K562 (cell line): ENCODE results near the gene CBL. TPM values are rescaled to one million over a fixed set of nuclear protein-coding genes. Genes with fewer than 3 reads are reported as not detected.
A peak's percentile ranks its signal among the peaks of the same experiment; 100 is the strongest.

Experiments used
- ARNT ChIP-seq, 2 experiments: fragments of 450-650 bp; IDR thresholded peaks; 2 replicates each; pipeline ENCODE4 v1.6.1; 2016; ENCODE audit warnings: mild to moderate bottlenecking in 1 of 2
- CTBP1 ChIP-seq: fragments of 450-650 bp; IDR thresholded peaks from 2 replicates; pipeline ENCODE4 v1.6.1; 2016; ENCODE audit warnings: borderline replicate concordance
- FIP1L1 ChIP-seq: fragments of 200-400 bp; formaldehyde crosslinking; IDR thresholded peaks from 2 replicates; pipeline ENCODE4 v1.6.1; 2018; ENCODE audit warnings: mild to moderate bottlenecking, low read depth, low read length; ENCODE audit not compliant: poor library complexity, severe bottlenecking
- GTF2A2 ChIP-seq: IDR thresholded peaks from 2 replicates; pipeline ENCODE4 v1.6.1; 2016; ENCODE audit warnings: mild to moderate bottlenecking, missing genetic modification characterization, missing compliant biosample characterization
- HNRNPL ChIP-seq: fragments of 200-400 bp; formaldehyde crosslinking; IDR thresholded peaks from 2 replicates; pipeline ENCODE4 v1.6.1; 2017; ENCODE audit warnings: low read depth, mild to moderate bottlenecking, low read length
- PYGO2 ChIP-seq: fragments of 450-650 bp; IDR thresholded peaks from 2 replicates; pipeline ENCODE4 v1.6.1; 2016; ENCODE audit warnings: mild to moderate bottlenecking, missing genetic modification characterization, moderate library complexity, missing compliant biosample characterization
- RAD51 ChIP-seq: fragments of 450-650 bp; IDR thresholded peaks from 2 replicates; pipeline ENCODE4 v1.7.1; 2016; ENCODE audit warnings: low read depth, mild to moderate bottlenecking, borderline replicate concordance
- ZNF695 ChIP-seq: fragments of 450-650 bp; formaldehyde crosslinking; IDR thresholded peaks from 2 replicates; pipeline ENCODE4 v1.4.0; 2020; ENCODE audit warnings: mild to moderate bottlenecking, moderate library complexity
- ZNF830 ChIP-seq: fragments of 250-450 bp; sonication (Bioruptor Pico); IDR thresholded peaks from 2 replicates; pipeline ENCODE4 v1.5.0; 2021; ENCODE audit warnings: mild to moderate bottlenecking
- polyA plus RNA-seq, 8 experiments: library from polyadenylated mRNA; depleted of rRNA in 4 of 8; stranded (reverse) in 5 of 8; unstranded in 3 of 8; fragments of >200 nt; fragmentation: Nextera tagmentation in 2 of 8; fragmentation: Illumina TruSeq in 1 of 8; extraction: Ambion mirVana in 2 of 8; extraction: Trizol in 1 of 8; gene quantifications; 2 replicates each; pipeline versions ENCODE4 v1.2.1 to v1.2.3, GENCODE V29; 2011 to 2014; ENCODE audit warnings: inconsistent platforms in 1 of 8, missing spikeins in 1 of 8
- total RNA-seq, 7 experiments: library from RNA; depleted of rRNA in 6 of 7; stranded (reverse); fragments of >200 nt in 6 of 7; fragmentation: Illumina TruSeq in 2 of 7; extraction: Trizol in 2 of 7; gene quantifications; 2 replicates each; pipeline versions ENCODE4 v1.2.1 to v1.2.3, GENCODE V29; 2011 to 2021; ENCODE audit warnings: low replicate concordance in 1 of 7
- TF ChIP-seq, protein P1 (sequence below): fragments of 200-600 bp; sonication (generic); IDR thresholded peaks from one replicate; pipeline ENCODE4 v1.6.1; 2012; ENCODE audit warnings: mild to moderate bottlenecking, low read depth, low read length, inconsistent platforms
- TF ChIP-seq, protein P2 (sequence below): fragments of 250-450 bp; sonication (Bioruptor Pico); IDR thresholded peaks from 2 replicates; pipeline ENCODE4 v1.5.0; 2020; ENCODE audit warnings: mild to moderate bottlenecking
- TF ChIP-seq, protein P3 (sequence below), 2 experiments: fragments of 450-650 bp; conservative IDR thresholded peaks; 2 replicates each; pipeline ENCODE4 v1.6.1; 2017; ENCODE audit warnings: mild to moderate bottlenecking in 2 of 2, moderate library complexity in 2 of 2

CBL gene
- total and polyA plus RNA-seq, 9 of the 15 experiments (the other 6 are each of a cell fraction or from before 2014, with no cell fraction given): 3.2 to 24.9 (median 9.9) TPM

DNA sequence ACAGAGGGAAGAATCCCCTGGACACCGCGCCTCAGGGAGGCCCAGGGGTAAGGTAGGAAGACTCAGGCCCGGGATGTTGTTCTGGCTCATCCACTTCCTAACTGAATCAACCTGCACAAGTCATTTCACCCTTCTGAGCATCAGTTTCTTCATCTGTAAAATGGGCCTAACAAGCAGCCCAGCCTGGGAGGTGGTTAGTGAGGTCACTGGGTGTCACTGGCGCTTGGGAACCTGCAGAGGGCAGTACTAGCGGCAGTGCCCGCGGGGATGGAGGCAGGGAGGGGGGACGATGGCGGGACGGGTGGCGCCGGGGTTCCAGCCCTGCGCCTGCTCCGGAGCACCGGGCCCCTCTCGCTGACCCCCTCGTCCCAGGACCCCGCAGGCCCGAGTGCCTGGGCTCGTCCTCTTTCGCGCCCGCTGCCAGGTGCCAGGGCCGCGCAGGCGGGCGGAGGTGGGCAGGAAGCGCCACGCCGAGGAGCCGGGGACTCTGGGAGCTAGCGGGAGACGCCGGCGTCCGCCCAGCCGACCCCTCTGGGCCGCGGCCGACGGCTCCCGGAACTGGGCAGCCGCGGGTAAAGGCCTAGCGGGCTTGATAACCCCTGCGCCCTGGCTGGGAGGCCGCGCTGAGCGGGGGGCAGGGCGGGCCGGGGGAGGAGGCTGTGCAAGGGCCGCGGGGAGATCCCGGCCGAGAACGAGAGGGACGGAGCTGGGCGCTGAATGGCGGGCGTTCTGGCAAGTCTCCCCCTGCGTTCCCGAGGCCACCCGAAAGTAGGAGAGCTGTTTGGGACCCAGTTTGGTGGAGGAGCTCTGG is 37.5 kb upstream of the CBL start, which contains the start of gene NLRX1 (continued):
- TF ChIP-seq, protein P1, sequence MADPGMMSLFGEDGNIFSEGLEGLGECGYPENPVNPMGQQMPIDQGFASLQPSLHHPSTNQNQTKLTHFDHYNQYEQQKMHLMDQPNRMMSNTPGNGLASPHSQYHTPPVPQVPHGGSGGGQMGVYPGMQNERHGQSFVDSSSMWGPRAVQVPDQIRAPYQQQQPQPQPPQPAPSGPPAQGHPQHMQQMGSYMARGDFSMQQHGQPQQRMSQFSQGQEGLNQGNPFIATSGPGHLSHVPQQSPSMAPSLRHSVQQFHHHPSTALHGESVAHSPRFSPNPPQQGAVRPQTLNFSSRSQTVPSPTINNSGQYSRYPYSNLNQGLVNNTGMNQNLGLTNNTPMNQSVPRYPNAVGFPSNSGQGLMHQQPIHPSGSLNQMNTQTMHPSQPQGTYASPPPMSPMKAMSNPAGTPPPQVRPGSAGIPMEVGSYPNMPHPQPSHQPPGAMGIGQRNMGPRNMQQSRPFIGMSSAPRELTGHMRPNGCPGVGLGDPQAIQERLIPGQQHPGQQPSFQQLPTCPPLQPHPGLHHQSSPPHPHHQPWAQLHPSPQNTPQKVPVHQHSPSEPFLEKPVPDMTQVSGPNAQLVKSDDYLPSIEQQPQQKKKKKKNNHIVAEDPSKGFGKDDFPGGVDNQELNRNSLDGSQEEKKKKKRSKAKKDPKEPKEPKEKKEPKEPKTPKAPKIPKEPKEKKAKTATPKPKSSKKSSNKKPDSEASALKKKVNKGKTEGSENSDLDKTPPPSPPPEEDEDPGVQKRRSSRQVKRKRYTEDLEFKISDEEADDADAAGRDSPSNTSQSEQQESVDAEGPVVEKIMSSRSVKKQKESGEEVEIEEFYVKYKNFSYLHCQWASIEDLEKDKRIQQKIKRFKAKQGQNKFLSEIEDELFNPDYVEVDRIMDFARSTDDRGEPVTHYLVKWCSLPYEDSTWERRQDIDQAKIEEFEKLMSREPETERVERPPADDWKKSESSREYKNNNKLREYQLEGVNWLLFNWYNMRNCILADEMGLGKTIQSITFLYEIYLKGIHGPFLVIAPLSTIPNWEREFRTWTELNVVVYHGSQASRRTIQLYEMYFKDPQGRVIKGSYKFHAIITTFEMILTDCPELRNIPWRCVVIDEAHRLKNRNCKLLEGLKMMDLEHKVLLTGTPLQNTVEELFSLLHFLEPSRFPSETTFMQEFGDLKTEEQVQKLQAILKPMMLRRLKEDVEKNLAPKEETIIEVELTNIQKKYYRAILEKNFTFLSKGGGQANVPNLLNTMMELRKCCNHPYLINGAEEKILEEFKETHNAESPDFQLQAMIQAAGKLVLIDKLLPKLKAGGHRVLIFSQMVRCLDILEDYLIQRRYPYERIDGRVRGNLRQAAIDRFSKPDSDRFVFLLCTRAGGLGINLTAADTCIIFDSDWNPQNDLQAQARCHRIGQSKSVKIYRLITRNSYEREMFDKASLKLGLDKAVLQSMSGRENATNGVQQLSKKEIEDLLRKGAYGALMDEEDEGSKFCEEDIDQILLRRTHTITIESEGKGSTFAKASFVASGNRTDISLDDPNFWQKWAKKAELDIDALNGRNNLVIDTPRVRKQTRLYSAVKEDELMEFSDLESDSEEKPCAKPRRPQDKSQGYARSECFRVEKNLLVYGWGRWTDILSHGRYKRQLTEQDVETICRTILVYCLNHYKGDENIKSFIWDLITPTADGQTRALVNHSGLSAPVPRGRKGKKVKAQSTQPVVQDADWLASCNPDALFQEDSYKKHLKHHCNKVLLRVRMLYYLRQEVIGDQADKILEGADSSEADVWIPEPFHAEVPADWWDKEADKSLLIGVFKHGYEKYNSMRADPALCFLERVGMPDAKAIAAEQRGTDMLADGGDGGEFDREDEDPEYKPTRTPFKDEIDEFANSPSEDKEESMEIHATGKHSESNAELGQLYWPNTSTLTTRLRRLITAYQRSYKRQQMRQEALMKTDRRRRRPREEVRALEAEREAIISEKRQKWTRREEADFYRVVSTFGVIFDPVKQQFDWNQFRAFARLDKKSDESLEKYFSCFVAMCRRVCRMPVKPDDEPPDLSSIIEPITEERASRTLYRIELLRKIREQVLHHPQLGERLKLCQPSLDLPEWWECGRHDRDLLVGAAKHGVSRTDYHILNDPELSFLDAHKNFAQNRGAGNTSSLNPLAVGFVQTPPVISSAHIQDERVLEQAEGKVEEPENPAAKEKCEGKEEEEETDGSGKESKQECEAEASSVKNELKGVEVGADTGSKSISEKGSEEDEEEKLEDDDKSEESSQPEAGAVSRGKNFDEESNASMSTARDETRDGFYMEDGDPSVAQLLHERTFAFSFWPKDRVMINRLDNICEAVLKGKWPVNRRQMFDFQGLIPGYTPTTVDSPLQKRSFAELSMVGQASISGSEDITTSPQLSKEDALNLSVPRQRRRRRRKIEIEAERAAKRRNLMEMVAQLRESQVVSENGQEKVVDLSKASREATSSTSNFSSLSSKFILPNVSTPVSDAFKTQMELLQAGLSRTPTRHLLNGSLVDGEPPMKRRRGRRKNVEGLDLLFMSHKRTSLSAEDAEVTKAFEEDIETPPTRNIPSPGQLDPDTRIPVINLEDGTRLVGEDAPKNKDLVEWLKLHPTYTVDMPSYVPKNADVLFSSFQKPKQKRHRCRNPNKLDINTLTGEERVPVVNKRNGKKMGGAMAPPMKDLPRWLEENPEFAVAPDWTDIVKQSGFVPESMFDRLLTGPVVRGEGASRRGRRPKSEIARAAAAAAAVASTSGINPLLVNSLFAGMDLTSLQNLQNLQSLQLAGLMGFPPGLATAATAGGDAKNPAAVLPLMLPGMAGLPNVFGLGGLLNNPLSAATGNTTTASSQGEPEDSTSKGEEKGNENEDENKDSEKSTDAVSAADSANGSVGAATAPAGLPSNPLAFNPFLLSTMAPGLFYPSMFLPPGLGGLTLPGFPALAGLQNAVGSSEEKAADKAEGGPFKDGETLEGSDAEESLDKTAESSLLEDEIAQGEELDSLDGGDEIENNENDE: no peak
- TF ChIP-seq GTF2A2 (no peak), CTBP1 (peak; percentile 38; the same call in 1 of the 2 replicates), HNRNPL (peak; percentile 95; the same call in 1 of the 2 replicates), RAD51 (no peak), ZNF830 (no peak), FIP1L1 (no peak), ZNF695 (CRISPR knock-in tag) (no peak), ARNT (IDR thresholded peaks at IDR 0.05) (peak in 1 of 2 experiments; percentile 62; a peak in 1 of 4 replicates), PYGO2 (tag) (no peak)
- TF ChIP-seq, protein P2, sequence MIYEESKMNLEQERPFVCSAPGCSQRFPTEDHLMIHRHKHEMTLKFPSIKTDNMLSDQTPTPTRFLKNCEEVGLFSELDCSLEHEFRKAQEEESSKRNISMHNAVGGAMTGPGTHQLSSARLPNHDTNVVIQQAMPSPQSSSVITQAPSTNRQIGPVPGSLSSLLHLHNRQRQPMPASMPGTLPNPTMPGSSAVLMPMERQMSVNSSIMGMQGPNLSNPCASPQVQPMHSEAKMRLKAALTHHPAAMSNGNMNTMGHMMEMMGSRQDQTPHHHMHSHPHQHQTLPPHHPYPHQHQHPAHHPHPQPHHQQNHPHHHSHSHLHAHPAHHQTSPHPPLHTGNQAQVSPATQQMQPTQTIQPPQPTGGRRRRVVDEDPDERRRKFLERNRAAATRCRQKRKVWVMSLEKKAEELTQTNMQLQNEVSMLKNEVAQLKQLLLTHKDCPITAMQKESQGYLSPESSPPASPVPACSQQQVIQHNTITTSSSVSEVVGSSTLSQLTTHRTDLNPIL (CRISPR knock-in tag): no peak
- TF ChIP-seq, protein P3, sequence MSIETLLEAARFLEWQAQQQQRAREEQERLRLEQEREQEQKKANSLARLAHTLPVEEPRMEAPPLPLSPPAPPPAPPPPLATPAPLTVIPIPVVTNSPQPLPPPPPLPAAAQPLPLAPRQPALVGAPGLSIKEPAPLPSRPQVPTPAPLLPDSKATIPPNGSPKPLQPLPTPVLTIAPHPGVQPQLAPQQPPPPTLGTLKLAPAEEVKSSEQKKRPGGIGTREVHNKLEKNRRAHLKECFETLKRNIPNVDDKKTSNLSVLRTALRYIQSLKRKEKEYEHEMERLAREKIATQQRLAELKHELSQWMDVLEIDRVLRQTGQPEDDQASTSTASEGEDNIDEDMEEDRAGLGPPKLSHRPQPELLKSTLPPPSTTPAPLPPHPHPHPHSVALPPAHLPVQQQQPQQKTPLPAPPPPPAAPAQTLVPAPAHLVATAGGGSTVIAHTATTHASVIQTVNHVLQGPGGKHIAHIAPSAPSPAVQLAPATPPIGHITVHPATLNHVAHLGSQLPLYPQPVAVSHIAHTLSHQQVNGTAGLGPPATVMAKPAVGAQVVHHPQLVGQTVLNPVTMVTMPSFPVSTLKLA (conservative IDR thresholded peaks at IDR 0.05): 0 out of 4 replicates have a peak, but pooled peaks of 1 of the 2 experiments have one; percentile 15
